Activated CD8-positive, alpha-beta memory T cell treated with anti-CD3 and anti-CD28 coated beads for 36 hours (primary cell): ENCODE measurements around the gene BAIAP2L2. TPM values are rescaled to one million over a fixed set of nuclear protein-coding genes. Genes with fewer than 3 reads are reported as not detected.

Experiments
- total RNA-seq, 2 experiments: library from RNA; stranded (reverse); gene quantifications; one replicate each; pipeline ENCODE4 v1.2.3, GENCODE V29; 2021

BAIAP2L2 gene
- total RNA-seq, 2 experiments from 2014 or later, result 0.29 to 0.32 TPM

Other genes with a start within 250 kb of the BAIAP2L2 start
- gene MICALL1, start 204.4 kb downstream of the BAIAP2L2 start, total RNA-seq, result 10 to 100 TPM; 17.9 to 20.5 TPM
- under 1 TPM in 1 of 2 experiments, not detected in 1; 0.27 TPM for gene C22orf23, start 157.1 kb downstream of the BAIAP2L2 start, total RNA-seq
- gene POLR2F, start 157.0 kb downstream of the BAIAP2L2 start, total RNA-seq, result 100 to 1,000 TPM; 136 to 139 TPM
- not detected for gene SOX10, start 126.1 kb downstream of the BAIAP2L2 start, total RNA-seq
- 10 to 100 TPM; 18.2 to 19.5 TPM for gene PICK1, start 53.3 kb downstream of the BAIAP2L2 start, total RNA-seq
- under 1 TPM in 1 of 2 experiments, not detected in 1; 0.10 TPM for gene SLC16A8, start 26.5 kb downstream of the BAIAP2L2 start, total RNA-seq
- 10 to 100 TPM; 25.5 to 28.4 TPM for gene PLA2G6, start 71.1 kb upstream of the BAIAP2L2 start, total RNA-seq
- 10 to 100 TPM; 11.8 to 12.3 TPM for gene MAFF, start 91.3 kb upstream of the BAIAP2L2 start, total RNA-seq
- gene TMEM184B, start 162.3 kb upstream of the BAIAP2L2 start, total RNA-seq, result 10 to 100 TPM; 28.8 to 30.5 TPM
- gene CSNK1E, start 206.7 kb upstream of the BAIAP2L2 start, total RNA-seq, result 100 to 1,000 TPM; 124 to 131 TPM